Endothelial cell of umbilical vein (primary cell): Measurements from ENCODE around the gene NUP37. TPM values are rescaled to one million over a fixed set of nuclear protein-coding genes. Genes with fewer than 3 reads are reported as not detected.
"Not testable (repeated sequence)": the region's sequence is repeated elsewhere in the genome, so short reads cannot be mapped to it uniquely, and the experiment has no call there.

Source experiments
- BruUV-seq: library from RNA; stranded (reverse); fragments of 400-500 nt; replicated peaks from 2 replicates; lab custom pipeline; 2021; lab: Mats Ljungman, UMichigan
- CTCF ChIA-PET: fragments of 300-600, 350-600 bp; sonication (Branson Sonifier 250); formaldehyde crosslinking; loops from one replicate; lab custom pipeline; 2021; ENCODE audit warnings: antibody characterized with exemption, inconsistent platforms; lab: Charles Lee
- POLR2A ChIA-PET: fragments of 300-600, 350-600 bp; sonication (Branson Sonifier 250); formaldehyde crosslinking; loops from one replicate; lab custom pipeline; 2021; ENCODE audit warnings: antibody characterized with exemption, inconsistent platforms; lab: Charles Lee
- DNase-seq: peaks from one replicate; pipeline ENCODE4 v3.0.0-alpha.2; 2011; ENCODE audit warnings: low read depth, low spot score
- FAIRE-seq: peaks from 2 replicates; lab custom pipeline; 2011; peaks lifted over from hg19 to GRCh38; lab: Jason Lieb, UNC
- H2AFZ ChIP-seq: 2 replicates; pipeline ENCODE4 v1.6.0; 2012; ENCODE audit warnings: low read depth, low read length, control low read depth, inconsistent platforms
- H3K27ac ChIP-seq: 2 replicates; pipeline ENCODE4 v1.5.1; 2011; ENCODE audit warnings: low read depth, mild to moderate bottlenecking, control low read depth, low read length, moderate library complexity; ENCODE audit not compliant: insufficient read depth
- H3K27me3 ChIP-seq, 2 experiments: 2 replicates each; pipeline versions ENCODE4 v1.6.0 to v1.6.1; 2011; ENCODE audit warnings: low read length in 2 of 2, mixed read lengths in 1 of 2; ENCODE audit not compliant: control insufficient read depth in 2 of 2, insufficient read depth in 2 of 2
- H3K36me3 ChIP-seq, 2 experiments: 2 replicates in 1 of 2; 3 replicates in 1 of 2; pipeline ENCODE4 v1.5.1; 2011; ENCODE audit warnings: low read length in 2 of 2, mild to moderate bottlenecking in 1 of 2, moderate library complexity in 1 of 2; ENCODE audit not compliant: control insufficient read depth in 2 of 2, insufficient read depth in 2 of 2; ENCODE audit errors: extremely low read depth in 1 of 2
- H3K4me1 ChIP-seq: 3 replicates; pipeline ENCODE4 v1.5.1; 2011; ENCODE audit warnings: mild to moderate bottlenecking, low read length; ENCODE audit not compliant: control insufficient read depth, insufficient read depth; ENCODE audit errors: extremely low read depth
- H3K4me2 ChIP-seq: 2 replicates; pipeline ENCODE4 v1.6.1; 2011; ENCODE audit warnings: low read length, control low read depth, mixed read lengths; ENCODE audit not compliant: insufficient read depth
- H3K4me3 ChIP-seq, 3 experiments: fragments of 200-600 bp in 1 of 3; sonication (generic), shearing (Covaris generic) in 1 of 3; replicated peaks in 1 of 3; 2 replicates each; pipeline ENCODE4 v1.5.1; 2011 to 2016; ENCODE audit warnings: control low read depth in 3 of 3, low read length in 3 of 3, mild to moderate bottlenecking in 2 of 3, inconsistent platforms in 1 of 3, low read depth in 1 of 3, moderate library complexity in 1 of 3; ENCODE audit not compliant: insufficient read depth in 1 of 3
- H3K79me2 ChIP-seq: 2 replicates; pipeline ENCODE4 v1.6.0; 2012; ENCODE audit warnings: low read length, inconsistent platforms; ENCODE audit not compliant: control insufficient read depth, insufficient read depth
- H3K9ac ChIP-seq: replicated peaks from 2 replicates; pipeline ENCODE3; 2011; ENCODE audit warnings: low read length, control low read depth; ENCODE audit not compliant: insufficient read depth; ENCODE audit errors: extremely low read depth
- H3K9me1 ChIP-seq: replicated peaks from 3 replicates; pipeline ENCODE4 v1.6.0; 2011; ENCODE audit warnings: mild to moderate bottlenecking, low read length; ENCODE audit not compliant: control insufficient read depth, insufficient read depth; ENCODE audit errors: extremely low read depth
- H3K9me3 ChIP-seq: replicated peaks from 2 replicates; pipeline ENCODE4 v1.5.1; 2012; ENCODE audit warnings: low read length, inconsistent platforms; ENCODE audit not compliant: control insufficient read depth, insufficient read depth
- H4K20me1 ChIP-seq: replicated peaks from 2 replicates; pipeline ENCODE3; 2011; ENCODE audit warnings: mild to moderate bottlenecking, low read length; ENCODE audit not compliant: control insufficient read depth, insufficient read depth; ENCODE audit errors: extremely low read depth
- EZH2 ChIP-seq: IDR thresholded peaks from 2 replicates; pipeline ENCODE4 v1.6.1; 2012; ENCODE audit warnings: borderline replicate concordance, low read depth, mild to moderate bottlenecking, moderate library complexity, low read length, inconsistent platforms; ENCODE audit not compliant: severe bottlenecking
- FOS ChIP-seq: IDR thresholded peaks from 2 replicates; pipeline ENCODE4 v1.6.1; 2011; ENCODE audit warnings: mild to moderate bottlenecking, low read length, moderate library complexity, borderline replicate concordance; ENCODE audit not compliant: insufficient read depth
- GATA2 ChIP-seq: IDR thresholded peaks from 2 replicates; pipeline ENCODE4 v1.7.0; 2011; ENCODE audit warnings: low read depth, mild to moderate bottlenecking, moderate library complexity, mixed read lengths, low read length; ENCODE audit not compliant: insufficient read length, insufficient read depth
- JUN ChIP-seq: IDR thresholded peaks from 2 replicates; pipeline ENCODE4 v1.6.1; 2011; ENCODE audit warnings: borderline replicate concordance, low read depth; ENCODE audit not compliant: insufficient read length, insufficient read depth
- MYC ChIP-seq: IDR thresholded peaks from one replicate; pipeline ENCODE4 v1.6.1; 2011; ENCODE audit warnings: mild to moderate bottlenecking, low read depth, low read length
- POLR2A ChIP-seq: IDR thresholded peaks from 2 replicates; pipeline ENCODE4 v1.6.1; 2012; ENCODE audit warnings: low read depth, mild to moderate bottlenecking, control low read depth, low read length
- POLR2AphosphoS5 ChIP-seq: IDR thresholded peaks from 2 replicates; pipeline ENCODE4 v1.6.1; 2012; ENCODE audit warnings: low read depth, mild to moderate bottlenecking, control low read depth, low read length, moderate library complexity; ENCODE audit not compliant: insufficient read depth
- dilution Hi-C: fragments of 300-500 bp; cut with MboI; formaldehyde crosslinking; loops from one replicate; pipeline ENCODE4 v1.15.0; 2019; ENCODE audit warnings: low sequenced_read_pairs; ENCODE audit not compliant: extremely low pct_ligation_motif_present
- intact Hi-C: fragments of 100-400 bp; cut with micrococcal nuclease; formaldehyde crosslinking; loops from one replicate; pipeline ENCODE4 v1.10.0; 2022
- polyA plus RNA-seq, 4 experiments: library from polyadenylated mRNA; depleted of rRNA in 3 of 4; stranded (reverse) in 3 of 4; unstranded in 1 of 4; fragments of >200 nt; gene quantifications; 2 replicates each; pipeline versions ENCODE4 v1.2.1 to v1.2.3, GENCODE V29; 2011 to 2012; ENCODE audit warnings: missing spikeins in 1 of 4
- total RNA-seq: library from RNA; stranded (reverse); gene quantifications from 2 replicates; pipeline ENCODE4 v1.2.3, GENCODE V29; 2021
- TF ChIP-seq, protein P1 (sequence below), 2 donors: IDR thresholded peaks; 1 replicate in 1 of 2; 2 replicates in 1 of 2; pipeline ENCODE4 v1.5.1; 2011; ENCODE audit warnings: low read length in 2 of 2, mild to moderate bottlenecking in 2 of 2, moderate library complexity in 2 of 2, control low read depth in 1 of 2, inconsistent platforms in 1 of 2, low read depth in 1 of 2; ENCODE audit not compliant: insufficient read depth in 1 of 2; ENCODE audit errors: extremely low read depth in 1 of 2
- TF ChIP-seq, protein P2 (sequence below): IDR thresholded peaks from 2 replicates; pipeline ENCODE4 v1.6.1; 2011; ENCODE audit not compliant: insufficient read depth, insufficient read length

Gene NUP37
- total and polyA plus RNA-seq, 2 donors (not counting 3 experiments of a cell fraction or from before 2014, with no cell fraction given): 25.0 to 46.8 TPM

DNA sequence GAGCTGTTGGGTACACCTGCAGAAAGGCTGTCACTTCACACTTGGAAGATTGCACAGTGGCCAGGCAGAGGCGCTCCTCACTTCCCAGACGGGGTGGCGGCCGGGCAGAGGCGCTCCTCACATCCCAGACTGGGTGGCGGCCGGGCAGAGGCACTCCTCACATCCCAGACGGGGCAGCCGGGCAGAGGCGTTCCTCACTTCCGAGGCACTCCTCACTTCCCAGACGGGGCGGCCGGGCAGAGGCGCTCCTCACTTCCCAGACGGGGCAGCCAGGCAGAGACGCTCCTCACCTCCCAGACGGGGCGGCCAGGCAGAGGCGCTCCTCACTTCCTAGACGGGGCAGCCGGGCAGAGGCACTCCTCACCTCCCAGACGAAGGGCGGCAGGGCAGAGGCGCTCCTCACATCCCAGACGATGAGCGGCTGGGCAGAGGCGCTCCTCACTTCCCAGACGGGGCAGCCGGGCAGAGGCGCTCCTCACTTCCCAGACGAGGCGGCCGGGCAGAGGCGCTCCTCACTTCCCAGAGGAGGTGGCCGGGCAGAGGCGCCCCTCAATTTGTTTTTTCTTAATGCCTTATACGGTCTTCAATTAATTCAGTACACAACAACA lies 30.6 kb downstream of the NUP37 start:
- H3K79me2 ChIP-seq, H3K4me1 ChIP-seq, intact Hi-C loops, POLR2A ChIA-PET, CTCF ChIA-PET, H3K36me3 ChIP-seq, DNase-seq, FAIRE-seq, H3K4me2 ChIP-seq, H3K27ac ChIP-seq, BruUV-seq, H3K9ac ChIP-seq, dilution Hi-C loops, H2AFZ ChIP-seq, H3K27me3 ChIP-seq, H3K4me3 ChIP-seq, H4K20me1 ChIP-seq, H3K9me3 ChIP-seq, H3K9me1 ChIP-seq: not testable (repeated sequence)

DNA sequence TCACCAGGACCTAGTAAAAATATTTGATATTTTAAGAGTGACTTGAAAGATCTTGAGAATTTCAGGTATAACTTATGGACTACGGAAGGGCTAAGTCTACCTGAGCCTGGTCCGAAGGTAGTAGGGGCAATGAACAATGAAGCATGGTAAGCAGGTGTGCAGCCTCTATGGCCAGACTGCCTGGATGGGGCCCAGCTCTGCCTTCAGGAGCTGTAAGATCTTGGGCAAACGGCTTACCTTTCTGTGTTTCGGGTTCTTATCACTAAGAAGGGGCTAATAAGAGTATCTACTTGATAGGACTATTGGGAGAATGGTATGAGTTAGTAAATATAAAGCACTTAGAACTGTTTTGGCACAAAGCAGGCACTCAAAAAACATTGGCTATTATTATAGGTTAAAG lies 39.1 kb downstream of the NUP37 start:
- H3K27ac ChIP-seq: no peak overlapping the region
- no TSS peak for BruUV-seq
- ChIA-PET POLR2A (no interaction called here), CTCF (interaction anchor here (2.4 to 2.5 kb wide), 2 partner anchors 11 to 14 kb away, joined by 7 to 13 read pairs; no protein-coding TSS in a partner anchor)
- dilution Hi-C loops: no loop called here
- FAIRE-seq (no peak), DNase-seq (no peak)
- no peaks in the 10 kb centered on the region for H3K4me1 ChIP-seq
- TF ChIP-seq, protein P1, sequence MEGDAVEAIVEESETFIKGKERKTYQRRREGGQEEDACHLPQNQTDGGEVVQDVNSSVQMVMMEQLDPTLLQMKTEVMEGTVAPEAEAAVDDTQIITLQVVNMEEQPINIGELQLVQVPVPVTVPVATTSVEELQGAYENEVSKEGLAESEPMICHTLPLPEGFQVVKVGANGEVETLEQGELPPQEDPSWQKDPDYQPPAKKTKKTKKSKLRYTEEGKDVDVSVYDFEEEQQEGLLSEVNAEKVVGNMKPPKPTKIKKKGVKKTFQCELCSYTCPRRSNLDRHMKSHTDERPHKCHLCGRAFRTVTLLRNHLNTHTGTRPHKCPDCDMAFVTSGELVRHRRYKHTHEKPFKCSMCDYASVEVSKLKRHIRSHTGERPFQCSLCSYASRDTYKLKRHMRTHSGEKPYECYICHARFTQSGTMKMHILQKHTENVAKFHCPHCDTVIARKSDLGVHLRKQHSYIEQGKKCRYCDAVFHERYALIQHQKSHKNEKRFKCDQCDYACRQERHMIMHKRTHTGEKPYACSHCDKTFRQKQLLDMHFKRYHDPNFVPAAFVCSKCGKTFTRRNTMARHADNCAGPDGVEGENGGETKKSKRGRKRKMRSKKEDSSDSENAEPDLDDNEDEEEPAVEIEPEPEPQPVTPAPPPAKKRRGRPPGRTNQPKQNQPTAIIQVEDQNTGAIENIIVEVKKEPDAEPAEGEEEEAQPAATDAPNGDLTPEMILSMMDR (IDR thresholded peaks at IDR 0.05; ENCODE audit: extremely low read depth in 1 of 2, insufficient read depth in 1 of 2, low read depth in 1 of 2, low read length in 2 of 2): no peak
- TF ChIP-seq FOS (no peak), POLR2AphosphoS5 (no peak), POLR2A (no peak), EZH2 (no peak), JUN (no peak), GATA2 (no peak), MYC (no peak)
- TF ChIP-seq, protein P2, sequence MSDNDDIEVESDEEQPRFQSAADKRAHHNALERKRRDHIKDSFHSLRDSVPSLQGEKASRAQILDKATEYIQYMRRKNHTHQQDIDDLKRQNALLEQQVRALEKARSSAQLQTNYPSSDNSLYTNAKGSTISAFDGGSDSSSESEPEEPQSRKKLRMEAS: no peak
- no peak overlapping the region for H3K4me3 ChIP-seq
- no peaks in the 10 kb centered on the region for H3K27me3 ChIP-seq
- H2AFZ ChIP-seq: no peak overlapping the region
- no peaks in the 10 kb centered on the region for H3K9me1 ChIP-seq
- no peaks in the 10 kb centered on the region for H3K9me3 ChIP-seq
- no peak overlapping the region for H3K4me2 ChIP-seq
- intact Hi-C loops: no loop called here
- no peak overlapping the region for H3K9ac ChIP-seq
- H3K79me2 ChIP-seq: no peaks in the 10 kb centered on the region
- H3K36me3 ChIP-seq: peaks cover 2 to 12% of the 10 kb centered on the region in 2 experiments
- no peaks in the 10 kb centered on the region for H4K20me1 ChIP-seq

DNA sequence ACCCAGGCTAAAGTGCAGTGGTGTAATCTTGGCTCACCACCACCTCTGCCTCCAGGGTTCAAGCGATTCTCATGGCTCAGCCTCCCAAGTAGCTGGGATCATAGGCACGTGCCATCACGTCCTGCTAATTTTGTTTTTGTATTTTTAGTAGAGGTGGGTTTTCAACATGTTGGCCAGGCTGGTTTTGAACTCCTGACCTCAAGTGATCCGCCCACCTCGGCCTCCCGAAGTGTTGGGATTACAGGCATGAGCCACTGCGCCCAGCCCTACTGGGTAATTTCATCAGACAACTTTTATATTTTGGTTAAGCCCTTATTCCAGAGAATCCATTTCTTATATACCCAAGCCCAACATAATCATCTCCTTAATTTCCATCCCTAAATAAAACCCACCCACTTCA lies 47.8 kb downstream of the NUP37 start:
- H3K4me3 ChIP-seq, POLR2A ChIA-PET, H3K36me3 ChIP-seq, H4K20me1 ChIP-seq, BruUV-seq, H3K9me1 ChIP-seq, H3K27ac ChIP-seq, dilution Hi-C loops, intact Hi-C loops, DNase-seq, H3K9ac ChIP-seq, H3K4me2 ChIP-seq, H3K79me2 ChIP-seq, H3K27me3 ChIP-seq, H2AFZ ChIP-seq, CTCF ChIA-PET, H3K9me3 ChIP-seq, FAIRE-seq: not testable (repeated sequence)
- peaks cover 12% of the 10 kb centered on the region for H3K4me1 ChIP-seq
